Measurements from ENCODE around the gene INO80B.
"Not testable (repeated sequence)": the region's sequence is repeated elsewhere in the genome, so short reads cannot be mapped to it uniquely, and the experiment has no call there.

Gene INO80B

GRCh38 chr2:74450570-74451190, 4.2 kb upstream of the INO80B start:
- no peak for DNase-seq

- no peak for DNase-seq
These were observed 2.3 kb downstream of the INO80B start for GRCh38 chr2:74457129-74457548.

GRCh38 chr2:74457549-74458131, 2.8 kb downstream of the INO80B start:
- peak; percentile 66 to 95 (median 94) for DNase-seq

GRCh38 chr2:74458132-74458937, 3.4 kb downstream of the INO80B start, which contains the start of gene WBP1:
Gene WBP1 (plus strand): TSS chr2:74458438. CDS start chr2:74458603, 165 bp downstream.
- peak; percentile 96 to 100 (median 100) for DNase-seq

- peak in 1 of 3 experiments; percentile 60 for DNase-seq
These were observed 4.1 kb downstream of the INO80B start for GRCh38 chr2:74458938-74459363.

- not testable (repeated sequence) for DNase-seq
These were observed 4.7 kb downstream of the INO80B start for GRCh38 chr2:74459503-74460118.

GRCh38 chr2:74460187-74460586, 5.3 kb downstream of the INO80B start:
- not testable (repeated sequence) for DNase-seq

- no peak for DNase-seq
These were observed 6.5 kb downstream of the INO80B start for GRCh38 chr2:74461187-74462053.

- DNase-seq = no peak
These were observed 7.3 kb downstream of the INO80B start for GRCh38 chr2:74462054-74462785.

- no peak for DNase-seq
These were observed 7.9 kb downstream of the INO80B start for GRCh38 chr2:74462786-74463105.

- DNase-seq = peak in 1 of 3 experiments; percentile 54
These were observed 9.5 kb downstream of the INO80B start for GRCh38 chr2:74464406-74464805.

GRCh38 chr2:74470742-74471141, 15.9 kb downstream of the INO80B start:
- not testable (repeated sequence) for DNase-seq

GRCh38 chr2:74471332-74472065, 16.6 kb downstream of the INO80B start:
- peak in 1 of 3 experiments; percentile 47 for DNase-seq

GRCh38 chr2:74472086-74472944, 17.4 kb downstream of the INO80B start, which contains the start of gene MRPL53:
Gene MRPL53 (minus strand): TSS chr2:74472680. CDS start chr2:74472660, 20 bp downstream.
- DNase-seq = peak; percentile 86 to 98 (median 97)

- DNase-seq = no peak
These were observed 18.0 kb downstream of the INO80B start for GRCh38 chr2:74472945-74473258.

GRCh38 chr2:74474481-74474880, 19.6 kb downstream of the INO80B start:
- no peak for DNase-seq

GRCh38 chr2:74474899-74475298, 20.0 kb downstream of the INO80B start:
- no peak for DNase-seq

GRCh38 chr2:74481431-74481830, 26.5 kb downstream of the INO80B start:
- DNase-seq = no peak

GRCh38 chr2:74481961-74482800, 27.3 kb downstream of the INO80B start:
- DNase-seq = peak in 2 of 3 experiments; percentile 70 to 95

Data from NCI-H1417 (cell line).